Stimulated activated CD8-positive, alpha-beta memory T cell treated with anti-CD3 and anti-CD28 coated beads, Interleukin-15, amount 100 ng/mL, for 24 hours (primary cell): ENCODE data around the gene COL24A1.
"Not testable (repeated sequence)": the region's sequence is repeated elsewhere in the genome, so short reads cannot be mapped to it uniquely, and the experiment has no call there.

Experiments used
- DNase-seq: peaks from one replicate; pipeline ENCODE4 v3.0.0-alpha.2; 2020; ENCODE audit warnings: low read depth

Gene COL24A1

GRCh38 chr1:86152887-86153286 lies 3.7 kb downstream of the COL24A1 start:
- DNase-seq, result no peak

DNA sequence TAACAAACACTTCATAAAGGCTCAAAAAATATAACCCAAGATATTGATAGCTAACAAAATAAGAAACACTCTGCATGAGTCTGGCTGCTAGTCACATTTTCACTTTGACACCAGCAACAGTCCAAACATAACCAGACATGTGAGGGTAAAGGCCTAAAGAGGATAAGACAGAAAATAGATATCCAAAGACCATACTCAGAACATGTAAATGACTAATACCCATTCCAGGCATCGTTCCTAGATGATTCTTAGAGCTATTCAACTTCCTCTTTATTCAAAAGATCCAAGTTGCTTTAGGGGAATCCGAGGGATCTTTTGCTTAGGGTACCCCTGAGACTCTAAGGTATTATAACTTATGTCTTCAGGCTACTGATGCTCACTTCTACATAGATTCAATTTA lies 5.1 kb downstream of the COL24A1 start:
- no peak for DNase-seq

GRCh38 chr1:86150553-86151055 lies 6.0 kb downstream of the COL24A1 start:
- no peak for DNase-seq

DNA sequence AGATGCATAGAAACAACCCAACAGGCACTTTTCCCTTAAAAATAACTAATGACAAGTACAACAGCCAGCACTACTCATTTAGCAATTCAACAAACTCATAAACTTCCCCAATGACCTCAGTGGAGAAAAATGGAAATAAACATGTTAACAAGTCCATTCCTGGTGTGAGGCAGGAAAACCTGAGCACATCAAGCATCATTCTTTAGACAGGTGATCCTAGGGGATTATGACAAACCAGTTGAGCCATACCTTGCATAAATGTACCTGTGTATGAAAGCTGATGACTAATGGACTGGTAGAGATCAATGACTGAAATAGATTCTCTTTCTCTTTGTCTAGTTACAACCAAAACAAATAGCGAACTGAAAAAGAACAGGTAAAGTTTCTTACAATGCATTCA lies 7.0 kb downstream of the COL24A1 start:
- no peak for DNase-seq

- DNase-seq, result no peak
These were observed 8.8 kb downstream of the COL24A1 start for GRCh38 chr1:86147755-86148154.

GRCh38 chr1:86146566-86146965 lies 10.0 kb downstream of the COL24A1 start:
- no peak for DNase-seq

- DNase-seq, result no peak
These were observed 16.2 kb downstream of the COL24A1 start for GRCh38 chr1:86140281-86140880.

GRCh38 chr1:86138746-86139145 lies 17.8 kb downstream of the COL24A1 start:
- no peak for DNase-seq

DNA sequence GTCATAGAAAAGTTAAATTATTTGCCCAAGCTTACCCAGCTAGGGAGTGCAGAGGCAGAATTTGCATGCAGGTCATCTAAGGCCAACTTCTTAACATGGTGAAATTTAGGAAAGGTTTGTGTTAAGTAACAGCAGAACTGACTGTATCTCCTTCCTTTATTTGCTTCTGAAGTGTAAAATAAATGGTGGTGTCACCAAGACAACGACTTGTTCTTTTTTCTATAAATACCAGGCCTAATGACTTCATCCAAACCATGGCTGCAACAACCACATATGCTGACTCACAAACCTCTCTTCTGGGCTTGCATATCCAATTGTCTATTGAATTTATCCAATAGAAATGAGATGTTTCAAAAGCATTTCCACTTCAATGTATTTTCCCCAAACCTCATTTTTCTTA lies 19.1 kb downstream of the COL24A1 start:
- DNase-seq, result no peak

DNA sequence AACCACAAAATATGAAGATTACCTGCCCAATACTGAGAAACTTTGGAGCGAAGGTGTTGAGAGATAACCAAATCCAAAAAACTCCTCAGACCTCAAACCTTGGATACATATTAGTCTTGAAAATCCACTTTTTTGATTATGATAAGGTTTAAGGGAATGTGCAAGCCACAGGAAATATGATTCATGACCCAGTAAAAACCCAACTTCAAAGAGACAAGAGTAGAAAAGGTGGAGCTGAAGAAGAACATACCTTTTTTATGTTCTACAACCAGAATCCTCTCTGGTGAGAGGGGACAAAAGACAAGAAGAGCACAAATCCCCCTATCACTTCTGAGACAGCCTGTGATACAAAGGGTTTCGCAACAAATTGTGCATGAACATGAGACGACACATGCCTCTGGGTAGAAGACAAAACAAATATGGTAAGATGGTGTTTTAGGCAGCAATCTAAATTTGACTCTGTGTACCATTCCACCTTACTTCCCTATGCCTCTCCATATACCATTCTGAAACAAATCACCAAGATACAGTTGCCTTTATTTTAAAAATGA lies 37.3 kb downstream of the COL24A1 start:
- no peak for DNase-seq

DNA sequence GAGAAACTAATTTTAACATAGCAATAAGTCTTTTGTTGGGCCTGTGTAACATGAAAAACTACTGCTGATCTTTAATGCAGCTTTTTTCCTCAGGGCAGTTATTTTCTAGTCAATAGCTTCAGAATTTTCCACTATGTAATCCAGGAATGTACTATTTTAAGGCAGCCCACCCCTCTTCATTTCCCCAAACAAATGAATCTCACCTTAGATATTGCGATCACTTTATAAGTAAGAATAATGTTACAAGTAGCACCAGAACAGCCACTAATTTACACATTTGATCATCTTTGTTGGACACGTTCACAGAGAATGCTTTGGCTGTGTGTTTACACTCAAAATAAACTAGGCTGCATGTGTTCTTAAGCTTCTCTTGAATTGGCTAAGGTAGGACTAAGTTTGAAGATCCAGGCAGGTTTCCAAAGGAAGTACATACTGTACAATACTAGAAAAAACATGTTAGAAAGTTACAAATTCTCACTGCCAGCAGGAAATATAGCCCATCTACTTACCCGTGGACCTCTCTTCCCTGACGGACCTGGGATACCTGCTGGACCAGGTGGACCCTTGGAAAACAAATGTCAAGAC lies 41.7 kb downstream of the COL24A1 start:
- no peak for DNase-seq

GRCh38 chr1:86114236-86114635 lies 42.3 kb downstream of the COL24A1 start:
- no peak for DNase-seq

DNA sequence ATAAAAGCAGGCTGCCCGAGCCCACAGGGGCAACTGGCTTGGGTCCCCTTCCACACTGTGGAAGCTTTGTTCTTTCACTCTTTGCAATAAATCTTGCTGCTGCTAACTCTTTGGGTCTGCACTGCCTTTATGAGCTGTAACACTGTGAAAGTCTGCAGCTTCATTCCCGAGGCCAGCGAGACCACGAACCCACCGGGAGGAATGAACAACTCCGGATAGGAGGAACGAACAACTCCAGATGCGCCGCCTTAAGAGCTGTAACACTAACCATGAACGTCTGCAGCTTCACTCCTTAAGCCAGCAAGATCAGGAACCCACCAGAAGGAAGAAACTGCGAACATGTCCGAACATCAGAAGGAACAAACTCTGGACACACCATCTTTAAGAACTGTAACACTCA lies 45.0 kb downstream of the COL24A1 start:
- DNase-seq, result not testable (repeated sequence)

DNA sequence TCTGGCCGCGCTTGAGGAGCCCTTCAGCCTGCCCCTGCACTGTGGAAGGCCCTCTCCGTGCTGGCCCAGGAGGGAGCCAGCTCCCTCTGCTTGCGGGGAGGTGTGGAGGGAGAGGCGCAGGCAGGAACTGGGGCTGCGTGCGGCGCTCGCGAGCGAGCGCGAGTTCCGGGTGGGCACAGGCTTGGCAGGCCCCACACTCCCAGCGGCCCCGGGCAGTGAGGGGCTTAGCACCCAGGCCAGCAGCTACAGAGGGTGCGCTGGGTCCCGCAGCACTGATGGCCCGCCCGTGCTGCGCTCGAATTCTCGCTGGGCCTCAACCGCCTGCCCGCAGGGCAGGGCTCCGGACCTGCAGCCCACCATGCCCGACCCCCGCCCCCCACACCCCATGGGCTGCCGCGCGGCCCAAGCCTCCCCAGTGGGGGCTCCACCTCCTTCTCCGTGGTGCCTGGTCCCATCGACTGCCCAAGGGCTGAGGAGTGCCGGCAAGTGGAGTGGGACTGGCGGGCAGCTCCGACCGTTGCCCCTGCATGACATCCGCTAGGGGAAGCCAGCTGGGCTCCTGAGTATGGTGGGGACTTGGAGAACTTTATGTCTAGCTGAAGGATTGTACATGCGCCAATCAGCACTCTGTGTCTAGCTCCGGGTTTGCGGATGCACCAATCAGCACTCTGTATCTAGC lies 46.0 kb downstream of the COL24A1 start:
- DNase-seq, result no peak

DNA sequence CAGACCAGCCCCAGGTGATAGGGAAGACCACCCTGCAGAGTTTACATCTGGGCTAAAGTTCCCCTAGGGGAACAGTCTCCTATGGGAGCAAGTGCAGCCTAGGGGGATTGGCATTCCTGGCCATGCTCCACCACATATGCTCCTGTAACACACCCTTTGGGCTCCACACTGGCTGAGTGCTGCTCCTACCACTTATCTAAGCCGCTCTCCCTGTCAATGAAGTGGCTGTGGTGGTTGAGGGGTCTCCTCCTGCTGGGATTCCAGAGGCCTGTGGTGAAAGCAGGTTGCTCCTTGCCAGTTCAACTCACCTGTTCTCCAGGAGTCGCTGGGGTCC lies 51.1 kb downstream of the COL24A1 start:
- DNase-seq, result no peak

- no peak for DNase-seq
These were observed 51.7 kb downstream of the COL24A1 start for GRCh38 chr1:86104606-86105532.

GRCh38 chr1:86101616-86102015 lies 55.0 kb downstream of the COL24A1 start:
- no peak for DNase-seq

DNA sequence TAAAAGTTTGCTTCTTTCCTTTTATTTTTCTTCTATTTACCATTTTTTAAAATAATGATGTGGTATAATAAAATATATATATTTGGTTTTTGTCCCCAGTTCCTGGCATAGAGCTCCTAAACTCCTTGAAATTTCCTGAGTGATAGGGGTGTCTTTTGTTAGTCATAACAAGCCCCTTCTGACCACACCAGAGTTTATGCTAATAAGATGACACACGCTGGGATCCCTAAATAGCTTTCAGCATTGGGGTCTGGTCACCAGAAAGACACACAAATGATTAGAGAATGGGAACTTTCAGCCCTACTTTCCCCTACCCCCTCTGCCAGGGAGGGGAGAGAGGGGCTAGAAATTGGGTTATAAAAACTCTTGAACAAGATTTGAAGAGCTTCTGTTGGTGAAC lies 56.2 kb downstream of the COL24A1 start:
- DNase-seq, result no peak

DNA sequence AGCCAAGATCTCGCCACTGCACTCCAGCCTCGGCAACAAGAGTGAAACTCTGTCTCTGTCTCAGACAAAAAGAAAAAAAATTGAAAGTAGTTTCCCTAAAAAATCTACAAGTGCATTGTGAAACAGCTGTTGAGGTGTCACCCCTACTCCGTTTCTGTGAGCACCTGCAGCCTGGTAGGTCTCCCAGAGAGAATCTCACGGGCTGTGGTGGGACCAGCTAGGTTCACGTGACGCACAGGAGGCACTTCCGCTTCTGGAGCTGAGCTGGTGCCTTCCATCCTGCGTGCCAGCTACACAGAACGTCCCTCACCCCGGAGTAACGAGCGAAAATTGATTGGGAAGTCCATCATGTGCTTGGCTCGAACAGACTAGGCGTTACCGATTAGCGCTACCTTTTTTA lies 66.8 kb downstream of the COL24A1 start:
- DNase-seq, result no peak

DNA sequence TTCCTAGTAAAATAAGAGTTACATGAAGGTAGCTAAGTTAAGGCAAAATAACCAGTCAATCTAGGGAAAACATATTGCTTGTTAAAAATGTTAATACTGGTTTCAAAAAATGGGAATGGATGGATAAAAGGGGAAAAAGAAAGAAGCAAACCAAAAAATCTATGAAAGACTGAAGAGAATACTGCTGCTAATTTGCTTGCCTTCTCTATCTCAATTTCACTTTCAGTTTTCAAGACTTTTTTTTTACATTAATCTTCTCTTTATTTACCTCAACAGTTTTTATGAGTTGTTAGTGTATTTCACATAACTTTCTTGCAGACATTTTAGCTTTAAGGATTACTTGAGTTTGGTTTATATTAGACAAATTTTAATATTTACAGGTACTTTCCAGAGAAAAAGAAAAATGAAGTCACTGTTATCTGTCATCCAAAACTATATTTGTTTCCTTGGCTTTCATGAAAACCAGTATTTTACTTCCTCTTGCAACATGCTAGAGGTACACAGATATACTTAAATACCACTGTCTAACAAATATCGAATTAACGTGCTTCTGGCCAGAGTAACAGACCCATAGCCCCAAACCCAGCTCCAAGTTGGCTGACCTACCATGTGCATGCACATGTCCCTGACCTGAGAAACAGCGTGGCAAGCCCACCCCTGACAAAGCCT lies 70.7 kb downstream of the COL24A1 start:
- DNase-seq, result no peak

DNA sequence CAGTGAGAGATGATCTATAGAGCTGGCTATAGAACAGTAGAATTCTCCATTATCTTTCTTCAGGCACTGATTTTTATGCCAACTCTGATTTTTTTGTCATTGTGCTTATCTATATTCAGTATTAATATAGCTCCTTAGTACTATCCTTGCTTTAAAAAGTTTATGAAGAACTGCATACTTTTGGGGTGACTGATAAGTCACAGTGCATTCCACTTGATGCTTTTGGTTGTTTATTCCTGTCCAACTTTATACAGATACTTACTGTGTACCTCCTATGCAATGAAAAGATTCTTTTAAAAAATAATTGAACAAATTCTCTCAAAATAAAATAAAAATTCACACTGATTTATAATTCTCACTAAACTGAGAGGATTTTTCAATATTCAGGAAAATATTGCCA lies 71.6 kb downstream of the COL24A1 start:
- no peak for DNase-seq

GRCh38 chr1:86082183-86082582 lies 74.4 kb downstream of the COL24A1 start:
- no peak for DNase-seq
